IMR-90 (cell line): ENCODE measurements around the gene IL1RAPL1. TPM values are rescaled to one million over a fixed set of nuclear protein-coding genes. Genes with fewer than 3 reads are reported as not detected.

Experiments used
- ATAC-seq: fragments of 200-7000 bp; cut with Tn5 transposase; 2 replicates; pipeline ENCODE4 v1.9.1; 2020; ENCODE audit warnings: low read depth, mild to moderate bottlenecking, moderate library complexity
- BruUV-seq: library from RNA; stranded (reverse); fragments of 400-500 nt; replicated peaks from 2 replicates; lab custom pipeline; 2021; lab: Mats Ljungman, UMichigan
- CTCF ChIA-PET: fragments of 300-600 bp; formaldehyde crosslinking; extraction: SDS; loops from one replicate; lab custom pipeline; 2021; ENCODE audit warnings: antibody characterized with exemption; lab: Yijun Ruan, JAX
- POLR2A ChIA-PET: fragments of 300-600 bp; sonication (Branson Sonifier 250); formaldehyde crosslinking; loops from one replicate; lab custom pipeline; 2022; ENCODE audit warnings: antibody characterized with exemption; ENCODE audit not compliant: unreplicated experiment; lab: Charles Lee
- DNase-seq: peaks from one replicate; pipeline ENCODE4 v3.0.0; 2013
- H2AFZ ChIP-seq: replicated peaks from 2 replicates; pipeline ENCODE3; 2013; ENCODE audit warnings: low read length, mild to moderate bottlenecking; ENCODE audit not compliant: poor library complexity
- H2AK5ac ChIP-seq: 2 replicates; pipeline ENCODE4 v1.6.1; 2013; ENCODE audit warnings: low read depth, low read length, inconsistent platforms
- H2AK9ac ChIP-seq: replicated peaks from 2 replicates; pipeline ENCODE3; 2013; ENCODE audit warnings: mild to moderate bottlenecking, low read depth, low read length, moderate library complexity; ENCODE audit not compliant: poor library complexity
- H2BK120ac ChIP-seq: 2 replicates; pipeline ENCODE4 v1.6.1; 2013; ENCODE audit warnings: low read depth, low read length, inconsistent platforms
- H2BK15ac ChIP-seq: 3 replicates; pipeline ENCODE4 v1.6.1; 2013; ENCODE audit warnings: low read depth, low read length, inconsistent platforms
- H2BK20ac ChIP-seq: 2 replicates; pipeline ENCODE4 v1.6.1; 2013; ENCODE audit warnings: low read depth, mild to moderate bottlenecking, inconsistent platforms, low read length, moderate library complexity
- H2BK5ac ChIP-seq: 2 replicates; pipeline ENCODE4 v1.6.1; 2013; ENCODE audit warnings: mild to moderate bottlenecking, low read depth, low read length, inconsistent platforms; ENCODE audit not compliant: poor library complexity, severe bottlenecking
- H3K14ac ChIP-seq: replicated peaks from 2 replicates; pipeline ENCODE4 v1.6.1; 2013; ENCODE audit warnings: low read depth, low read length, inconsistent platforms
- H3K18ac ChIP-seq: 2 replicates; pipeline ENCODE4 v1.6.1; 2013; ENCODE audit warnings: low read depth, low read length, control low read depth
- H3K23ac ChIP-seq: 2 replicates; pipeline ENCODE4 v1.6.1; 2013; ENCODE audit warnings: low read depth, low read length, inconsistent platforms
- H3K27ac ChIP-seq: 2 replicates; pipeline ENCODE4 v1.5.1; 2013; ENCODE audit warnings: mild to moderate bottlenecking, control low read depth, low read length; ENCODE audit not compliant: insufficient read depth
- H3K27me3 ChIP-seq: 2 replicates; pipeline ENCODE4 v1.6.1; 2013; ENCODE audit warnings: low read length; ENCODE audit not compliant: control insufficient read depth, insufficient read depth
- H3K36me3 ChIP-seq: 2 replicates; pipeline ENCODE4 v1.6.1; 2013; ENCODE audit warnings: low read length, mixed read lengths; ENCODE audit not compliant: control insufficient read depth, insufficient read depth
- H3K4ac ChIP-seq: 2 replicates; pipeline ENCODE4 v1.6.1; 2013; ENCODE audit warnings: low read depth, low read length, inconsistent platforms
- H3K4me1 ChIP-seq: 2 replicates; pipeline ENCODE4 v1.6.1; 2013; ENCODE audit warnings: low read length, mixed read lengths; ENCODE audit not compliant: control insufficient read depth, insufficient read depth
- H3K4me2 ChIP-seq: 2 replicates; pipeline ENCODE4 v1.6.1; 2013; ENCODE audit warnings: low read depth, mild to moderate bottlenecking, control low read depth, low read length, moderate library complexity
- H3K4me3 ChIP-seq: 2 replicates; pipeline ENCODE4 v1.5.1; 2013; ENCODE audit warnings: low read depth, mild to moderate bottlenecking, control low read depth, low read length, moderate library complexity; ENCODE audit not compliant: insufficient read depth
- H3K56ac ChIP-seq: 2 replicates; pipeline ENCODE4 v1.6.1; 2013; ENCODE audit warnings: low read length, inconsistent platforms; ENCODE audit not compliant: insufficient read depth; ENCODE audit errors: extremely low read depth
- H3K79me1 ChIP-seq, 2 experiments: 2 replicates each; pipeline ENCODE4 v1.6.1; 2013; ENCODE audit warnings: low read length in 2 of 2, inconsistent platforms in 1 of 2, low read depth in 1 of 2
- H3K9ac ChIP-seq: 2 replicates; pipeline ENCODE4 v1.6.1; 2013; ENCODE audit warnings: low read depth, low read length, control low read depth
- H3K9me1 ChIP-seq: 2 replicates; pipeline ENCODE4 v1.6.1; 2013; ENCODE audit warnings: low read length, inconsistent platforms; ENCODE audit not compliant: insufficient read depth
- H3K9me3 ChIP-seq: 2 replicates; pipeline ENCODE4 v1.6.1; 2013; ENCODE audit warnings: low read length; ENCODE audit not compliant: control insufficient read depth, insufficient read depth
- H4K20me1 ChIP-seq: 2 replicates; pipeline ENCODE4 v1.6.1; 2013; ENCODE audit warnings: low read length, inconsistent platforms; ENCODE audit not compliant: insufficient read depth
- H4K5ac ChIP-seq: 2 replicates; pipeline ENCODE4 v1.6.1; 2013; ENCODE audit warnings: mild to moderate bottlenecking, low read depth, low read length, control low read depth
- H4K8ac ChIP-seq, 2 experiments: 2 replicates each; pipeline ENCODE4 v1.6.1; 2013; ENCODE audit warnings: low read depth in 2 of 2, low read length in 2 of 2, control low read depth in 1 of 2, inconsistent platforms in 1 of 2
- H4K91ac ChIP-seq: 2 replicates; pipeline ENCODE4 v1.6.1; 2013; ENCODE audit warnings: low read depth, low read length, inconsistent platforms; ENCODE audit not compliant: insufficient read depth
- BHLHE40 ChIP-seq: fragments of 150-350 bp; IDR thresholded peaks from 2 replicates; pipeline ENCODE4 v1.6.1; 2016; ENCODE audit warnings: mild to moderate bottlenecking, low read depth, low read length
- CEBPB ChIP-seq: IDR thresholded peaks from 2 replicates; pipeline ENCODE4 v1.6.1; 2012; ENCODE audit warnings: low read depth, low read length, improper control_type of control experiment
- CHD1 ChIP-seq: IDR thresholded peaks from 2 replicates; pipeline ENCODE4 v1.6.1; 2012; ENCODE audit warnings: low read depth, low read length, improper control_type of control experiment
- CTCF ChIP-seq: conservative IDR thresholded peaks from 2 replicates; pipeline ENCODE4 v1.5.1; 2012; ENCODE audit warnings: mild to moderate bottlenecking, low read depth, low read length, improper control_type of control experiment
- ELK1 ChIP-seq: fragments of 150-350 bp; IDR thresholded peaks from 2 replicates; pipeline ENCODE4 v1.6.1; 2016; ENCODE audit warnings: low read depth, mild to moderate bottlenecking, low read length, moderate library complexity, borderline replicate concordance
- FOS ChIP-seq: fragments of 150-350 bp; IDR thresholded peaks from 2 replicates; pipeline ENCODE4 v1.6.1; 2016; ENCODE audit warnings: low read depth, low read length
- MAFK ChIP-seq: IDR thresholded peaks from 2 replicates; pipeline ENCODE4 v1.6.1; 2012; ENCODE audit warnings: low read depth, low read length, improper control_type of control experiment
- MAZ ChIP-seq: IDR thresholded peaks from 2 replicates; pipeline ENCODE4 v1.6.1; 2012; ENCODE audit warnings: low read depth, mild to moderate bottlenecking, low read length, improper control_type of control experiment, moderate library complexity, borderline replicate concordance
- MXI1 ChIP-seq: IDR thresholded peaks from 2 replicates; pipeline ENCODE4 v1.6.1; 2012; ENCODE audit warnings: low read depth, mild to moderate bottlenecking, low read length, moderate library complexity, borderline replicate concordance
- NFE2L2 ChIP-seq: fragments of 150-350 bp; IDR thresholded peaks from 2 replicates; pipeline ENCODE4 v1.6.1; 2016; ENCODE audit warnings: low read depth, mild to moderate bottlenecking, low read length
- POLR2A ChIP-seq: IDR thresholded peaks from 2 replicates; pipeline ENCODE4 v1.6.1; 2012; ENCODE audit warnings: mild to moderate bottlenecking, low read depth, low read length
- RAD21 ChIP-seq: IDR thresholded peaks from 2 replicates; pipeline ENCODE4 v1.6.1; 2012; ENCODE audit warnings: low read length, improper control_type of control experiment
- RFX5 ChIP-seq: IDR thresholded peaks from 2 replicates; pipeline ENCODE4 v1.8.0; 2012; ENCODE audit warnings: low read depth, mild to moderate bottlenecking, low read length, moderate library complexity
- SMC3 ChIP-seq: fragments of 150-350 bp; IDR thresholded peaks from 2 replicates; pipeline ENCODE4 v1.6.1; 2016; ENCODE audit warnings: low read depth, mild to moderate bottlenecking, antibody characterized with exemption, low read length, moderate library complexity
- USF2 ChIP-seq: fragments of 150-350 bp; IDR thresholded peaks from 2 replicates; pipeline ENCODE4 v1.6.1; 2017; ENCODE audit warnings: mild to moderate bottlenecking, antibody characterized with exemption, low read length, low read depth
- WGBS, 2 experiments: methylation state at CpG; one replicate each; pipeline versions ENCODE4 v1.1.5 to v1.1.7; 2013; ENCODE audit warnings: missing lambda C conversion rate in 2 of 2; ENCODE audit not compliant: insufficient read length in 1 of 2; ENCODE audit errors: extremely low coverage in 2 of 2; 5-methylcytosine and 5-hydroxymethylcytosine counted together
- dilution Hi-C: fragments of 300-500 bp; cut with HindIII; formaldehyde crosslinking; loops from one replicate; pipeline ENCODE4 v1.14.3; 2018; ENCODE audit warnings: low sequenced_read_pairs; ENCODE audit not compliant: unreplicated experiment
- in situ Hi-C: fragments of 300-500 bp; cut with MboI; formaldehyde crosslinking; loops from 3 replicates; pipeline ENCODE4 v1.14.3; 2019; ENCODE audit warnings: low sequenced_read_pairs, inconsistent platforms, mixed read lengths
- intact Hi-C: fragments of 100-400 bp; cut with micrococcal nuclease; formaldehyde crosslinking; loops from 2 replicates; pipeline ENCODE4 v1.10.0; 2022
- polyA plus RNA-seq, 3 experiments: library from polyadenylated mRNA; depleted of rRNA; stranded (reverse); fragments of >200 nt; gene quantifications; 2 replicates each; pipeline ENCODE4 v1.2.3, GENCODE V29; 2012; ENCODE audit warnings: low replicate concordance in 1 of 3
- total RNA-seq: library from RNA; depleted of rRNA; stranded (reverse); fragments of >200 nt; gene quantifications from 2 replicates; pipeline ENCODE4 v1.2.3, GENCODE V29; 2012

IL1RAPL1 gene
- total and polyA plus RNA-seq, 2 of the 4 experiments (the other 2 are of a cell fraction), result 1.5 to 9.0 TPM

GRCh38 chrX:29044423-29045184 is 457.4 kb downstream of the IL1RAPL1 start:
- H3K9me1 ChIP-seq, result no peaks in the 10 kb centered on the region
- H4K8ac ChIP-seq, result no peak overlapping the region
- H3K14ac ChIP-seq, result no peak overlapping the region
- no peak overlapping the region for H3K4ac ChIP-seq
- H3K56ac ChIP-seq, result no peak overlapping the region
- no peaks in the 10 kb centered on the region for H3K79me1 ChIP-seq
- ChIA-PET POLR2A (no interaction called here), CTCF (interaction anchor here (0.6 to 1.3 kb wide), 3 partner anchors 9 to 825 kb away, joined by 3 to 4 read pairs (median 4); no protein-coding TSS in a partner anchor)
- H2BK20ac ChIP-seq, result no peak overlapping the region
- dilution Hi-C loops (no loop called here), in situ Hi-C loops (no loop called here), intact Hi-C loops (loop anchor here (5.0 kb wide), 1 partner anchor 457 kb away; the partner anchor contains the start of gene IL1RAPL1)
- H2BK120ac ChIP-seq, result 0 out of 2 replicates have a peak overlapping the region, but pooled peaks have one; percentile 25
- H2BK15ac ChIP-seq, result no peak overlapping the region
- H3K4me2 ChIP-seq, result no peak overlapping the region
- no peak overlapping the region for H2AK5ac ChIP-seq
- ATAC-seq (peak; percentile 57; the same call in 1 of the 2 replicates), DNase-seq (peak; percentile 26)
- no peaks in the 10 kb centered on the region for H3K4me1 ChIP-seq
- H4K91ac ChIP-seq, result no peak overlapping the region
- H3K18ac ChIP-seq, result no peak overlapping the region
- no peak overlapping the region for H2AK9ac ChIP-seq
- no peak overlapping the region for H2AFZ ChIP-seq
- H3K36me3 ChIP-seq, result no peaks in the 10 kb centered on the region
- no peak overlapping the region for H2BK5ac ChIP-seq
- H3K27ac ChIP-seq, result no peak overlapping the region
- no CpG with 5 or more reads among the region's 7 CpGs for WGBS, 2 experiments
- H3K9me3 ChIP-seq, result no peaks in the 10 kb centered on the region
- H3K23ac ChIP-seq, result no peak overlapping the region
- no peak overlapping the region for H3K4me3 ChIP-seq
- no peak overlapping the region for H3K9ac ChIP-seq
- H3K27me3 ChIP-seq, result no peaks in the 10 kb centered on the region
- BruUV-seq, result no TSS peak
- no peaks in the 10 kb centered on the region for H4K20me1 ChIP-seq
- H4K5ac ChIP-seq, result no peak overlapping the region
- TF ChIP-seq RFX5 (no peak), ELK1 (no peak), NFE2L2 (no peak), CEBPB (no peak), RAD21 (peak; percentile 42), MAFK (no peak), SMC3 (peak; percentile 15; the same call in 1 of the 2 replicates), BHLHE40 (no peak), MAZ (no peak), USF2 (no peak), POLR2A (no peak), CTCF (peak; percentile 43), CHD1 (no peak), FOS (no peak), MXI1 (no peak)
